Kasumi-1 (cell line): ENCODE measurements around the gene TMEM245.

Experiments used
- DNase-seq, 2 experiments: peaks; one replicate each; lab custom pipeline; 2025; lab: John Stamatoyannopoulos, UW

Gene TMEM245

GRCh38 chr9:109022873-109023272 is 96.9 kb downstream of the TMEM245 start:
- DNase-seq, result no peak

- DNase-seq, result peak in 1 of 2 experiments; percentile 18
Observed at GRCh38 chr9:109020581-109021511, 98.9 kb downstream of the TMEM245 start.

- no peak for DNase-seq
Observed at GRCh38 chr9:109020113-109020512, 99.6 kb downstream of the TMEM245 start.

DNA sequence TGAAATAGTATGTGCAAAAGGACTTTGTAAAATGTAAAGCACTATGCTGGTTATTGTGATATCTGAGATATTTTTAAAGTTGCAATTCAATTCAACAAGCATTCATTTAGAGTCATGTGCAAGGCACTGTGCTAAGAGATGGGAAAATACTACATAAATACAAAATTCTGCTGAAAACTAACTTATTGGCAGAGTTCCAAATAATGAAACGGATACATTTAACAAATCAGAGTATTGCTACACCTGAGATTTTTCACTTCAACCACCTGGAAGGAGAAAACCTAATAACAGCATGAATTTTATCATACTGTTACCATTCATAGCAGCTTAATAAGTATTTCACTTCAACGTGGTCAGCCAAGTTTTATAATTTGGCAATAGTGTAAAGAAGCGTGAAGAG is 100.3 kb downstream of the TMEM245 start:
- DNase-seq, result no peak

- DNase-seq, result no peak
Observed at GRCh38 chr9:109017493-109017892, 102.3 kb downstream of the TMEM245 start.

DNA sequence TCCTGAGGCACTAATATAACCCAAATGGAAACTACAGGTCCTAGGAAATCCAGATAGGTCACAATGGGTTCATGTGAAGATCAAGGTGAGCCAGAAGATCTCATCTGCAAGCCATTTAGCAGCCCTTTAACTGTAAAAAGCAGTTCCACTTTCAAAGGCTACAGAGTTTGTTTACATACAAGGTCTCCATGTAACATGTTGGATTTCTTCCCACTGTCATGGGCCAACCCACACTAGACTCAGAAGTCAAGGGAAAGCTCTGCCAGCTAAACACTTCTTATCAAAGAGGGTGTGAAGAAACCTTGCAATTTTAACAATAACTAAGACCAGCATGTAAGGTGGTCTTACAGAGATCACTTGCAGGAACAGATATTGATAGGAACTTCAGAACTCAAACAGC is 102.7 kb downstream of the TMEM245 start:
- DNase-seq, result no peak

- no peak for DNase-seq
Observed at GRCh38 chr9:109016132-109016531, 103.6 kb downstream of the TMEM245 start.

- no peak for DNase-seq
Observed at GRCh38 chr9:109014608-109015280, 105.0 kb downstream of the TMEM245 start.

DNA sequence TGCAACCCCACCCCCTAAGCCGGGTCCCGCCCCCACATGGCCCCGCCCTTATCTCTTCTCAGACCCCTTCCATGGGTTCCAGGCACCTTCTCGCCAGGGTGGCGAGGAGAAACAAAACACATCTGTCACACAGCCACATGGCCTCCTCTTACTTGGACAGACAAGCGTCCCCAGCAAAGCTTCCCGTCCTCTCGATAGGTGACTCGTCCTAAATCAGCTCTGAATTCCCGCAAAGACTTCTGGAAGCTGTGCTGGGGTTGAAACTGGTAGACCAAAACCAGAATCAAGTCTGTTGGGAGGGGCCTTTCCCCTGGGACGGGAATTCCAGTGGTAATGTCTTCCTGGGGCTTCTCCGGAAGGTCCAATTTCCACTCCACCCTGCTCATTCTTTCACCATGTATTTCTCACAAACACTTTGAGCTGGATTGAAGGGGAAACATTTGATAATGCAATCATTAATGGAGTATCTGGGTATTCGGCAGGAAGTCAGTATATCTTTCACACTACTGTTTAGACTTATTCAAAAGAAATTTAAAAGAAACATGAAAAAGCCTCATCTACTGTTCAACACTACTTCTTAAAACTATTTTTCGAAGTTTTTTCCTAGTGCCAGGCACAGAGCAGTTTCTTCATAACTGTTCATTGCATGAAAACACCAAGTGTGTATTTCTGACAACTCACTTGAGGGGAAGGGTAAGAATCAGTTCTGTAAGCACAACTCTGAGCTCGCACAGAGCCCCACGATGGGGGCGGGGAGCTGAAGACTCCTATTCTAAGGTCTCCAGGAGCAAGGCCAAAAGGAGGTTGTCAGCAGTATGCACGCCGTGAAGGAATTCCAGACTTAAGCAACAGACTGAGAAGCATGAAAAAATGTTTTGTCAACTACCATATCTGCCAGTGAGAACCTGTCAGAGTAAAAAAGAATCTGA is 105.8 kb downstream of the TMEM245 start:
- no peak for DNase-seq

DNA sequence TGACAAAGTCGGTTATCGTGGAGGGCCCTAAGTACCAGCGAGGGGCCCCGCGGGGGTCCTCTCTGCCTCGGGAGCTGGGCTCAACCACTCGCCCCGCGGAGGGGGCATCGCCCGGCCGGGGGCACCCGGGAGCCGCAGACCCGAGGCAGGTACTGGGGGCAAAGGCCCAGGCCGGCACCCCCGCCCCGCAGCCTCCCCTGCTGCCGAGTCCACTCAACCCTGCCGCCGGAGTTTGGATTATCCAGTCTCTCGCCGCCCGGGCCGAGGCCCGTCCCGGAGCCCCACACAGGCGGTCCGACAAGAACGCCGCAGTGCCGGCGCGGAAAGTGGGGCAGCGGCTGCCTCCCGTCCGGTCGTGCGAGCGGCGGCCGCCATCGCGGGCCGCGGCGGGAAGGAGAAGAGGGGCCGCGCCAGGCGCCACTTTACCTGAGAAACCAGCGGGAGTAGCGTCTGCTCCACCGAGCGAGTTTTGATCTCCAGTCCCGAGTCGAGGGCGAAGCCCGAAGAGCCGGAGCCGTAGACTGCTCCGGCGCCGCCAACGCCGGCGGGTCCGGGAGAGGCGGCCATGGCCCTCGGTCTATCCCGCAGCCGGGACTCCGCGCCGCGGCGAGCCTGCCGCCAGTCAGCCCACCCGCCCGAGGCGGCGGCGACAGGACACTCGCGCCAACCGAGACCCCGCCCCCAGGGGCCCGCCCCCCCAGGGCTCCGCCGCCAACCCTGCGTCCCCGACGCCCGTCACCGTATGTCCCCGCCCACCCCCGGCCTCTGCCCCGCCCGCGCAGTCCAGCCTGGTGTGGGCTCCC is 106.7 kb downstream of the TMEM245 start, which contains the start of gene CTNNAL1:
Gene CTNNAL1 (minus strand): TSS at position 624 of the 803 bp plus-strand sequence. CDS start 57 bp downstream, at position 567.
- peak; percentile 59 to 78 for DNase-seq

- peak; percentile 68 to 75 for DNase-seq
Observed at GRCh38 chr9:109012009-109012875, 107.5 kb downstream of the TMEM245 start.

GRCh38 chr9:109011231-109011671 is 108.5 kb downstream of the TMEM245 start:
- no peak for DNase-seq

DNA sequence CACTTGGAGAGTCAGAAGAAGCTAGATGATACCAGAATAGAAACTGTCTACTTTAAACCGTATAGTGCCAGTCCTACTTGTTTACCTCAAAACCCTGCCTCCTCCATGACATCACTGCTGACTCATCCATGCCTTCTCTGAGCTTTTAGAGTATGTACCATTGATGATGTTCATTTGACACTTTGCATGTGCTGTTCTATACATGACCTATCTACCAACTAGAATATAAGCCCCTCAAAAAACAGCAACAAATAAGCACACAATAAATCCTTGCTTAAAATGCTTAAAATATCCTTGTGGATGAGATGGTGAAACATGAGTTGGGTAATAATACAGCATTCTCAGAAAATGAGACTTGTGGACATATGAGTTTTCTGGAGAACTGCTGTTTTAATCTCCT is 109.0 kb downstream of the TMEM245 start:
- DNase-seq, result no peak

GRCh38 chr9:109005678-109006077 is 114.1 kb downstream of the TMEM245 start:
- DNase-seq, result no peak

DNA sequence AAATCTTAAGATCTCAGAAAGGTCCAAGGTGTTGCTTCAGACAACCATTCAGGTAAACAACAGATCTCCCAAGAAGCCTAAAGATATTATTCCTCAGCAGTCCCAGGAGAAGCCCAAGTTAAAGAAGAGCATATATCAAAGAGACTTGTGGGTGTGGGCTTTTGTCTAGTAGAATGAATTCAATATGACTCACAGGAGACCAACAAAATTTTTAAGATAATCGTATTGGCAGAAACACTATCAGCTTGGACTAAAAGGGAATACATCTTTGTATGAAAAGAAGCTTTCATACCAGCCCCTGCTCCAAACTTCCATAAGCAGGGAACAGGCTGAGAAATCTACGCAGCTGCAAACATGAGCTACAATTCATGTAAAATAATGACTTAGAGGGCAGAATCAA is 116.6 kb downstream of the TMEM245 start:
- DNase-seq, result no peak

GRCh38 chr9:109002141-109002540 is 117.6 kb downstream of the TMEM245 start:
- DNase-seq, result no peak

GRCh38 chr9:109001275-109001676 is 118.5 kb downstream of the TMEM245 start:
- no peak for DNase-seq

DNA sequence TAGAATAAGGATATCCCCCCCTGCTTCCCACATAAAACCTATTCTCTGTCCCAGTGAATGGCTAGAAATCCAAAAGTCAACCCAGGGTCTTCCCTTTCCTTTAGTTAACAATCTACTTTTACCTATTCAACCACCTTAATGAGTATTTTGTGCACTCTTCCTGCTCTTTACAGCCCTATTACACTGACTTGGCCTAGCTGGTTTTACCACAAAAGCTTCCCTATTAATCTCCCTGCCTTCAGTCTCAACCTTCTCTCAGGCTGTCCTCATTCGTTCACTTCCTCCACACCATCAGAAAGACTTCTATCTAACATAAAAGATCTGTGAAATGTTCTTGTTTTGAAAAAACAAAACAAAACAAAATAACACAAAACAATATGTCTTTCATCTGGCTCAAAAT is 122.6 kb downstream of the TMEM245 start:
- no peak for DNase-seq

- DNase-seq, result no peak
Observed at GRCh38 chr9:108996643-108997042, 123.1 kb downstream of the TMEM245 start.

GRCh38 chr9:108994695-108995094 is 125.1 kb downstream of the TMEM245 start:
- peak; percentile 68 for DNase-seq
